GM12878 (cell line): Measurements from ENCODE around the gene WDR13.

Experiments used
- BCLAF1 ChIP-seq: fragments of 450-650 bp; IDR thresholded peaks from 2 replicates; pipeline ENCODE4 v1.6.1; 2017; ENCODE audit warnings: antibody characterized with exemption, mild to moderate bottlenecking, moderate library complexity
- CTCF ChIP-seq, 3 experiments: IDR thresholded peaks in 2 of 3; conservative IDR thresholded peaks in 1 of 3; 2 replicates each; pipeline ENCODE4 v1.5.1; 2011; ENCODE audit warnings: low read depth in 3 of 3, low read length in 3 of 3, mild to moderate bottlenecking in 3 of 3, control low read depth in 2 of 3, moderate library complexity in 2 of 3, inconsistent platforms in 1 of 3, mixed read lengths in 1 of 3; ENCODE audit not compliant: control insufficient read depth in 2 of 3, insufficient read depth in 1 of 3; ENCODE audit errors: extremely low read depth in 1 of 3
- EP300 ChIP-seq, 2 experiments: fragments of 150-350 bp in 1 of 2; IDR thresholded peaks; 2 replicates each; pipeline ENCODE4 v1.6.1; 2011 to 2012; ENCODE audit warnings: low read depth in 2 of 2, low read length in 2 of 2, borderline replicate concordance in 1 of 2, improper control_type of control experiment in 1 of 2, inconsistent platforms in 1 of 2; ENCODE audit not compliant: control insufficient read depth in 1 of 2
- EZH2 ChIP-seq: IDR thresholded peaks from 2 replicates; pipeline ENCODE4 v1.6.1; 2012; ENCODE audit warnings: low read depth, mild to moderate bottlenecking, control low read depth, inconsistent platforms, low read length, borderline replicate concordance; ENCODE audit not compliant: control insufficient read depth
- KAT2A ChIP-seq: conservative IDR thresholded peaks from 2 replicates; pipeline ENCODE4 v1.6.1; 2011; ENCODE audit warnings: low read depth, low read length; ENCODE audit not compliant: control insufficient read depth
- MAX ChIP-seq: IDR thresholded peaks from 2 replicates; pipeline ENCODE4 v1.6.1; 2012; ENCODE audit warnings: low read depth, low read length, improper control_type of control experiment
- POLR2A ChIP-seq: IDR thresholded peaks from 2 replicates; pipeline ENCODE4 v1.6.1; 2011; ENCODE audit warnings: low read depth, mild to moderate bottlenecking, low read length
- POLR2AphosphoS5 ChIP-seq: IDR thresholded peaks from 2 replicates; pipeline ENCODE4 v1.6.1; 2011; ENCODE audit warnings: mild to moderate bottlenecking, low read length, inconsistent platforms
- RAD21 ChIP-seq: IDR thresholded peaks from 2 replicates; pipeline ENCODE4 v1.6.1; 2011; ENCODE audit warnings: mild to moderate bottlenecking, low read depth, low read length, moderate library complexity; ENCODE audit not compliant: insufficient read depth
- SMAD1 ChIP-seq: fragments of 450-650 bp; IDR thresholded peaks from 2 replicates; pipeline ENCODE4 v1.6.1; 2018; ENCODE audit warnings: mild to moderate bottlenecking, low read depth; ENCODE audit not compliant: partially characterized antibody
- ZSCAN29 ChIP-seq: fragments of 450-650 bp; IDR thresholded peaks from 2 replicates; pipeline ENCODE4 v1.6.1; 2017; ENCODE audit warnings: mild to moderate bottlenecking, moderate library complexity
- ZZZ3 ChIP-seq: IDR thresholded peaks from 2 replicates; pipeline ENCODE4 v1.6.1; 2011; ENCODE audit warnings: low read depth; ENCODE audit not compliant: control insufficient read depth, insufficient read length
- TF ChIP-seq, protein P1 (sequence below): IDR thresholded peaks from 2 replicates; pipeline ENCODE4 v1.6.1; 2012; ENCODE audit warnings: mild to moderate bottlenecking, low read depth, low read length

DNA sequence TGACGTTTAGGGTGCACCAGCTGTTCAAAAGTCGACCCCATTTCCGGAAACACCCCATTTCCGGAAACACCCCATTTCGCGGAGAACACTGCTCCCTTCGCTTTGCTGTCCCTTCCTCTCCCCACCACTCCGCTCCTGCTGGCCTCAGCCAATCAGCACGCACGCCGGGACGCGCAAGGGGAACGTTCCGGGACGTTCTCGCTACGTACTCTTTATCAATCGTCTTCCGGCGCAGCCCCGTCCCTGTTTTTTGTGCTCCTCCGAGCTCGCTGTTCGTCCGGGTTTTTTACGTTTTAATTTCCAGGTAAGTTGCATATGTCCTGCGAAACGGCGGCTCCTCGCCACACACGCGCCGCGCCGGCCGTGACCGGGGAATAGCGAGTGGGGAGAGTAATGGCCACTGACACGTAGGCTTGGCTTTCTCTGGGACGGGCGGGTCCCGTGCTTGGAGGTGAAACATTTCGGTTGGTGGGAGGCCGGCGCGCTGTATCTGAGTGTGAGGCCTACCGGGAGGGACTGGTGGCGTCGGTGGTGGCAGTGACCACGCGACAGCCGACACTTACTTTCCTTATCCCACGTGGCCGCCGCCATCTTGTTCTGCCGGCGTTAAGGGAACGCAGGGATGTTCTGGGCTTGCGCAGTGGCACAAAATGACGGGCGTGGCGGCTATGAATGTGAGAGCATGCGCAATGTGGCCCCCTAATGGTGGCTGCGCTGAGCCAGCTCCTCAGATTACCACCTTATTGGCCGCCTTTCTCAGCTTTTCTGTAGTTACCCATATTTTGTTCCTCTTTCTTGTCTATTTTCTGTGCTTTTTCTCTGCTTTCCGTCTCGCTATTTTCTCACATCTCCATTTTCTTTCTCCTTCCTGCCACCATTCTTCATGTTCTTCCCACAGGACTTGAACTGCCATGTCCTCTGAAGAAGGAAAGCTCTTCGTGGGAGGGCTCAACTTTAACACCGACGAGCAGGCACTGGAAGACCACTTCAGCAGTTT is 22.7 kb upstream of the WDR13 start, which contains the start of gene RBM3:
- TF ChIP-seq CTCF (IDR thresholded peaks at IDR 0.05 in 2 of 3, conservative IDR thresholded peaks at IDR 0.05 in 1 of 3; ENCODE audit: control insufficient read depth in 2 of 3, extremely low read depth in 1 of 3, insufficient read depth in 1 of 3, low read depth in 3 of 3, low read length in 3 of 3) (peak; percentile 20 to 42 (median 33); a peak in 5 of 6 replicates), MAX (peak; percentile 91; the same call in 1 of the 2 replicates), ZSCAN29 (no peak), POLR2AphosphoS5 (peak; percentile 97), RAD21 (no peak), EP300 (IDR thresholded peaks at IDR 0.05; ENCODE audit: borderline replicate concordance in 1 of 2, control insufficient read depth in 1 of 2, low read depth in 2 of 2, low read length in 2 of 2) (no peak), POLR2A (peak; percentile 94), EZH2 (no peak), SMAD1 (peak; percentile 63), ZZZ3 (no peak), BCLAF1 (no peak), KAT2A (no peak)
- TF ChIP-seq, protein P1, sequence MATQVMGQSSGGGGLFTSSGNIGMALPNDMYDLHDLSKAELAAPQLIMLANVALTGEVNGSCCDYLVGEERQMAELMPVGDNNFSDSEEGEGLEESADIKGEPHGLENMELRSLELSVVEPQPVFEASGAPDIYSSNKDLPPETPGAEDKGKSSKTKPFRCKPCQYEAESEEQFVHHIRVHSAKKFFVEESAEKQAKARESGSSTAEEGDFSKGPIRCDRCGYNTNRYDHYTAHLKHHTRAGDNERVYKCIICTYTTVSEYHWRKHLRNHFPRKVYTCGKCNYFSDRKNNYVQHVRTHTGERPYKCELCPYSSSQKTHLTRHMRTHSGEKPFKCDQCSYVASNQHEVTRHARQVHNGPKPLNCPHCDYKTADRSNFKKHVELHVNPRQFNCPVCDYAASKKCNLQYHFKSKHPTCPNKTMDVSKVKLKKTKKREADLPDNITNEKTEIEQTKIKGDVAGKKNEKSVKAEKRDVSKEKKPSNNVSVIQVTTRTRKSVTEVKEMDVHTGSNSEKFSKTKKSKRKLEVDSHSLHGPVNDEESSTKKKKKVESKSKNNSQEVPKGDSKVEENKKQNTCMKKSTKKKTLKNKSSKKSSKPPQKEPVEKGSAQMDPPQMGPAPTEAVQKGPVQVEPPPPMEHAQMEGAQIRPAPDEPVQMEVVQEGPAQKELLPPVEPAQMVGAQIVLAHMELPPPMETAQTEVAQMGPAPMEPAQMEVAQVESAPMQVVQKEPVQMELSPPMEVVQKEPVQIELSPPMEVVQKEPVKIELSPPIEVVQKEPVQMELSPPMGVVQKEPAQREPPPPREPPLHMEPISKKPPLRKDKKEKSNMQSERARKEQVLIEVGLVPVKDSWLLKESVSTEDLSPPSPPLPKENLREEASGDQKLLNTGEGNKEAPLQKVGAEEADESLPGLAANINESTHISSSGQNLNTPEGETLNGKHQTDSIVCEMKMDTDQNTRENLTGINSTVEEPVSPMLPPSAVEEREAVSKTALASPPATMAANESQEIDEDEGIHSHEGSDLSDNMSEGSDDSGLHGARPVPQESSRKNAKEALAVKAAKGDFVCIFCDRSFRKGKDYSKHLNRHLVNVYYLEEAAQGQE = no peak
